RCC 7860 (cell line): ENCODE measurements around the gene ACSS1.

ENCODE experiments used
- DNase-seq: peaks from one replicate; pipeline ENCODE4 v3.0.0-alpha.2; 2015; ENCODE audit warnings: low spot score
- FAIRE-seq: peaks from 2 replicates; lab custom pipeline; 2012; peaks lifted over from hg19 to GRCh38; lab: Jason Lieb, UNC

The ACSS1 gene

DNA sequence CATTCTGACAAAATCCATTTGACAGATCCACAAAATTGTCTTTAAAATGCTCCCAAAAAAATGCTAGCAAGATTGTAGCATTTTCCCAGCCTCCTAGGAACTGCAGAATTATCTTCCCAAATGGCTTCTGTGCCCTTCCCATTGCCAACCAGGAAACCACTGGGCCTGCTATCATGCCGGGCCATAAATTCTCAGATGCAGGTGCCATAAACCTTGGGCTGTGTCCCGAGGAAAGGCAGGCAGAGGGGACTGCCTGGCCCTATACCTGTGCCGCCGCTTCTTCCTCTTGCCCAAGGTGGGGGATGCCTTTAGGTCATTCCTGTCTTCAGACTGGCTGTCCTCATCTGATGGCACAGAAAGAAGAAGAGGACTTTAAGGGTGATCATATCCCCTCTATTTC lies 21.2 kb upstream of the ACSS1 start:
- FAIRE-seq = no peak
- no peak for DNase-seq

DNA sequence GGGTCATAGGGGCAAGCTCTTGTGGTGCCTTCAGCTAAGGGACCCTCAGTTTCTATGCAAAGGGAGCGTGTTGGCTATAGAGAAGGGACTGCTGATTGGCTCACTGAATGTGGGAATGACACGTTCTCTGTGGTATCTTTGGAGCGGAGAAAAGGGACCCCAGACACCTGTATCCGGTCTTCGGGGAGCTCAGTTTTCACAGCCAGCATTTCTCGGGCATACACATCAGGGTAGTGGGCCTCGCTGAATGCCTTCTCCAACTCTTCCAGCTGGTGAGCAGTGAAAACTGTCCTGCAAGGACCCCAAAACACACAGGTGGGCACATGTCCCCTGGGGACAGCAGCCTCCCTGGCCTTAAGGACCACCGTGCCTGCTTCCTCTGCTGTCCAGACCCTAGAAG lies 20.7 kb upstream of the ACSS1 start:
- no peak for FAIRE-seq
- no peak for DNase-seq

DNA sequence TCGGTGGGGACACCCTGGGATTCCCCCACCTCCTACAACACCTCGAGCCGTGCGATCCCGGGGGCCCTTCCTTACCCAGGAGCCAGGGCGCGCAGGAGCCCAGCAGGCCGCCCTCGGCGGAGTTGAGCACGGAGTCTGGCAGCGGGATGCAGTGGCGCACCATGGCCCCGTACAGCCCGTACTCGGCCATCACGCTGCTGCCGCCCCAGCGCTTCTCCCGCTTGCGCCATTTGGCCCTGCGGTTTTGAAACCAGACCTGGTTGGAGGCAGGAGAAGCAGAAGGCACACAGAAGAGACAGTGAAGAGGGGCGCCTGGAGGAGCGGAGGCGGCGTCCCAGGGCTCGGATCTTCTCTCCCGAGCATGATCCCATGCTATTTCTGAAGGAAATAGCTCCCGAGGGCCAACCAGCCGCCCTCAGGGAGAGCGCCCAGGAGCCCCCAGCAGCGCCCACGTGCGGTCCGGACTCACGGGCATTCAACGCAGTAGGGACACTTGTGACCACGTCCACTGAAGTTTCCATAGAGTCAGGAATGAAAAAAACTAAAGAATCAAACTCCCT lies 19.8 kb upstream of the ACSS1 start:
- no peak for DNase-seq

DNA sequence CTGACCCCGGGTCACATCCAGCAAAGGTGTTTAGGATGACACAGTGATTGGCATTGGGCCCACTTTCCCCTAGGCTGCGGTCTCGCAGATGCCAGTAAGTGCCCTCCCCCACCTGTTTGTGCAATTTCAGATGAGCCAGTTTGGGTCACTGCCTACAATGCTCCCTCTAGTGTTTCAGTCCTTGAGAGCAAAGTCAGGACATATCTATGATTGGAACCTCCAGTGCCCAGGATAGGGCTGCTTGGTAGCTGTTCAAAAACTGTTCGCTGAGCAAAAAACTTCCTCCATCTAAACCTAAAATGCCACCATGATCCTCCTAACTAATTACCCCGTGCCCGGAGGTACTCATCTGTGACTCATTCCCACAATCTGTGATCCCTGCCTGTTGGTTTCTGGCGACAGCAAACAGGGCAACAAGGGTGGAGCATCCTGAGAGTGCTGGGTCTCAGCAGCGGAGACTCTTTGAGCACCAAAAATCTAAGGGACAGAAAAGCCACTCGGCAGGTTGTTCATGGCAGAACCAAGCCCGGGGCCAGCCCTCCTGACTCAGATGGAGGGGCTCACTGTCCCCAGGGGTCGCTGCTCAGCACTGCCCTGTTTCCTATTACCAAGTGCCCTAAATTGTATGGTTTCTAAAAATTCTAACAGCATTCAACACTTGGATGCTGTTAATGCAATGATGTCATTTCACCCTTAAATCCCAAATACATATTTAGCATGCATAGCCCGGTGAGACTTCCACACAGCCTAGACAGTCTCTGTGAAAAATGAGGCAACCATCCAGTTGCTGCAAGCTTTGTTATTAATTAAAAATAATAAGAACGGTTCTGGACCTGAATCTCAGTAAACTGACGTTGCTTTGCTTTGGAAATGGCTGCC lies 19.0 kb upstream of the ACSS1 start:
- no peak for FAIRE-seq
- no peak for DNase-seq

More for the DNA sequence above, 19.8 kb upstream of the ACSS1 start:
- no peak for FAIRE-seq

DNA sequence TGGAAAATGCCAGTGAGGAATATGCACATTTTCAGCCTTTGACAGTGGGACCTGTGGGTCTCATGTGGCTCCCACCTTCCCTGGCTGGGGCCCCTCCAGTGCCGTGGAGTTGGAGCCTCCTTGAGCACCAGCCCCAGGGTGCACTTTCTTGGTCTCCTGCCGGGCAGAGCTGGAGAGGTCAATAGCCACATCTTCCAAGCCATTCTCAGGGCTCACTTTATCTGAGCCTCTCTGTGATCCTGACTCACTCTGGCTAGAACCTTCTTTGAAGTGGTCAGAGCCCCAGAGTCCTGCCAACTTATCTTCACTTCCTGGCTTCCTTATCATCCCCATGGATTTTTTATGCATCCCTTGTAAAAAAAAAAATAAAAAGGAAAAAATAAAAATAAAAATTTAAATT lies 18.3 kb upstream of the ACSS1 start:
- DNase-seq = no peak
- FAIRE-seq = no peak

DNA sequence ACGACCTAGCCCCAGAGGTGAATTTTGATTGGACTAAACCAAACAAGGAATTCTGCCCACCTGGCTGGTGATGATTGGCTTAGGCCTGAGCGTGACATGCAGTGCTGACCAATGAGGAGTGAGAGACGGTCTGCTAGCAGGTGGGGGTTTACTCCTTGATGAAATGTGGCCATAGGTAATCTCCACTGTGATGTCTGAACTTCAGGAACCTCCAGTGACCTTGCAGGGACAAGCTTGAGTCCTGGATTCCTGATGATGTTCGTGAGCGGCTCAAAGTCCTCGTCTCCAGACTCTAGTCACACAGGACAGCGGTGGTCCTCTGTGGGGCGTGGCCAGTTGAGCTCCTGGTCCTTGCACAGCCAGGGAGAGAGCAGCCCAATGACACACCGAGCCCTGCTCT lies 15.6 kb upstream of the ACSS1 start:
- DNase-seq = no peak

DNA sequence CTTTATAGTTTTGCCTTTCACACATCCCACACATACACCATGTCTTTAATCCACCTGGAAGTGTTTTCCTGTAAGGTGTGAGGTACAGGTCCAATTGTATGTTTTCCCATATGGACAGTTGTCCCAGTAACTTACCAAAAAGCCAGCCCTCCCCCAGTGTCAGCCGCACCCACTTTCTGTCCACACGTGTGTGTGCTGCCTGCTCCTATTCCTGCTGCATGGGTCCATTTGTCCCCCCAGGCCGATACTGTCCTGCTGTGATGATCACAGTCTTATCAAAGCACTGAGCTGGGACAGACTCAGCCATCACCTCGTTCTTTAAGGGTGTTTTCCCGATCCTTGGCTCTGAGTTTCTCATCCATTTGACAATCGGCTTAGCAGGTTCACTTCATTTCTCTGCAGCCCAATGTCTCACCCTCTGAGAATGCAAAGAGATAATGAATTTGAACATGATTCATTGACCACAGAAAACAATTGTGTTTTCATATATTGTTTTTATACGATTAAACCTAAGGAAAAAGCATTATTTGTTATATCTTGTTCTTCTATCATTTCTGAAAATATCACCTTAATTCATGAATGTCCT lies 14.4 kb upstream of the ACSS1 start:
- no peak for FAIRE-seq

More for the DNA sequence above, 15.6 kb upstream of the ACSS1 start:
- no peak for FAIRE-seq

DNA sequence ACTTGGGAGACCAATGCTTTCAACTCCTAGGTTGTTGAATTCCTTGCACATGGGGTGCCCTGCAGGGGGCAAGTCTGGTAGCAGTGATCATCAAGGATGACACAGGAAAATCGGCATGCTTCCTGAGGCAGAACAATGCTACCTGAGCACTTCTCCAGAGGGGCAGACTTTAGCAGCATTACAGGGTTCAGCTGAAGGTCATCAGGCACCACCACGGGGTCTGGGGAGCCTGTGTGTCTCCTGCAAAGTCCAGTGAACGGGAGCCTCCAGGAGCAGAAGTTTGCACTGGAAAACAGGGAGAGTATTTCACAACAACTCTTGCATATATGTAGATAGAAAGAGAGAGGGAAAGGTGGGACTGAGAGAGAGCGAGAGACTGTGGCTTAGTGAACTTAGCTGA lies 13.8 kb upstream of the ACSS1 start:
- FAIRE-seq (no peak), DNase-seq (no peak)

More for the DNA sequence above, 14.4 kb upstream of the ACSS1 start:
- DNase-seq = no peak

DNA sequence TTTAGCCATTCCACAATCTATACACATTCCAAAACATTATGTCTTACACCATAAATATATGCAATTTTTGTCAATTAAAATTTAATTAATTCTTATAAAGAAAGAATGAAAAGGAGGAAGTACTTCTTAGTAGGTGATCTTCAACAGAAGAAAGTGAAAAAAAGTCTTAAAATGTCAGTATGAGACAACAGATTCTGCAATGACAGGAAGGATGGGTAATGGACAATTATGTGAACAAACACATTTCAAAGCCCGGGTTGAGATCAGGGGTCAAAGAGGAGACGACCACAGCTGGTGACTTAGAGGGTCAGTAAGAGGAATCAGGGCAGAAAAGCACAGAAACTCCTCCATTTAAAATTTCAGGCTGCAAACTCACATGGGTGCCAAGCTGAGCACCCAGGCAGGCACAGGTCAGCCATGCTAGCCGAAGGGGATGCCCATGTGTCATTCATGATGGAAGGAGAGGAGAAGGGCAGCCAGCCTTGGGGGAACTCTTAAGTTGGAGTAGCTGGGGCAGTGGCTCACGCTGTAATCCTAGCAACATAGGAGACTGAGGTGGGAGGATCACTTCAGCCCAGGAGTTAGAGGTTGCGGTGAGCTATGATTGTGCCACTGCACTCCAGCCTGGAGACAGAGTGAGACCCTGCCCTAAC lies 13.0 kb upstream of the ACSS1 start:
- no peak for FAIRE-seq

DNA sequence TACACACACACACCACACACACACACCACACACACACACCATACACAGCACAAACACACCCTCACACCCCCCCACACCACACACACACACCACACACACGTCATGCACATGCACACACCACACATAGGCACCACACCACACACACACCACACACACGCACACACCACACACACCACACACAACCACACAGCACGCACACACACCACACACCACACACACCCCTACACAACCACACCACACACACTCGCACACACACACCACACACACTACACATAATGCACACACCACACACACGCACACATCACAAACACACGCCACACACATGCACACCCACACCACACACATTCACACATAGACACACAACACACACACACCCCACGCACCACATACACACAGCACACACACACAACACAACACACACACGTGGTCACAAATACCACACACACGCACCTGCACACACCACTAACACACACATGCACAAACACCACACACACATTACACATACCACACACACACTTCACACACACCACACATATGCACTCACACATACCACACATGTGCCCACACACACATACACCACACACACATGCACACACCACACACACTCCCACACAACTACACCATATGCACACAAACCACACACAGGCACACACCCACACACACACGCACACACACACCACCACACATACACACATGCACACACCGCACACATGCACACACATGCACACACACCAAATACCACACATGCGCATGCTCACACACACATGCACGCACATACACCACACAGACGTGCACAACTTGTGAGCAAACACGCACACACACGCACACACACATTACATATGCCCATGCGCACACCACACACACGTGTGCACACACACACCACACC lies 9.4 kb upstream of the ACSS1 start:
- no peak for FAIRE-seq
- no peak for DNase-seq

More for the DNA sequence above, 13.0 kb upstream of the ACSS1 start:
- DNase-seq = no peak

DNA sequence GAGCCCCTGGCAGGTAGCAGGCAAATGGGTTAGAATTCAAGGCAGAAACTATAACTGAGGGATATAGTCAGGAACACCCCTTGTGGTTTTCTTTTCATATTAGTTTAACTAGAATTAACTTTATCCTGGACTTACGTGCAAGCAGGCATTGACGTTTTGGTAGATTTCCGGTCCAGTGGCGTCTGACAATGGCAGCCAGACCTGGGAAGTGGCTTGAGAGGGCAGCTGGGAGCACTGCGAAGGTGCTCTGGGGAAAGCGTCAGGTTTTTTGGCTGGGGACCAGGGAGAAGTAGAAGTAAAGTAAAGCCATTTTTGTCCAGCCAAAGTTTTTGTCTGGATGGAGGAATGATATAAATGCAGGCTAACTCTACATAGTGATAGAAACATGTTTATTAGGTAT lies 8.4 kb upstream of the ACSS1 start:
- no peak for FAIRE-seq

DNA sequence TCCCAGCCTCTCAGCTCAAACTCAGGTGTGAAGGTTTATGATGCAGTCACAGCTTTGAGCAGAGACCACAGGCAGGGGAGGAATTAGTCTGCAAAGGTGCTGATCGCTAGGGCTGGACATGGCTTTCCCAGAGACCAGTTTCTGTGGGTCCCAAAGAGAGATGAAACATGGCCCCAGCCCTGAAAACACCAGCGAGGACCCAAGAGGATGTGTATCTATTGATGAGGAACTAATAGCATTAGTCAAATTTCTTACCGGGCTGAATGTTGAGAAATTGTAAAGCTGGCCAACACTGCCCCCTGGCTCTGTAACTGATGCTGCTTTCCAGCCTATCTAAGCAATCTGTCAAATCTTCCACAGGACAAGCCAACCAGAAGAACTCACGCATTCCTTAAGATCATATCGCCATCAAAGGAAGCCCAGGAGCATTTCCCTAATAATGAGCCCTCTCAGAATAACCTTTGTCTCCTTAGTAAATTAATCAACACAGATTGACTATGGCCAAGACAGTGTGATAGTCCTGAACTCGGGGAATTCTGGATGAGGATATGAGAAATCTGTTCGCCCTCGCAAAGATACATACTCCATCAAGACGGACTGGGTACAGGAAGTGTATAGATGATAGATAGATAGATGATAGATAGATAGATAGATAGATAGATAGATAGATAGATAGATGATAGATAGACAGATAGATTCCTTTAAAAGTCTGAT lies 7.8 kb upstream of the ACSS1 start:
- DNase-seq (no peak), FAIRE-seq (no peak)

More for the DNA sequence above, 8.4 kb upstream of the ACSS1 start:
- no peak for DNase-seq

DNA sequence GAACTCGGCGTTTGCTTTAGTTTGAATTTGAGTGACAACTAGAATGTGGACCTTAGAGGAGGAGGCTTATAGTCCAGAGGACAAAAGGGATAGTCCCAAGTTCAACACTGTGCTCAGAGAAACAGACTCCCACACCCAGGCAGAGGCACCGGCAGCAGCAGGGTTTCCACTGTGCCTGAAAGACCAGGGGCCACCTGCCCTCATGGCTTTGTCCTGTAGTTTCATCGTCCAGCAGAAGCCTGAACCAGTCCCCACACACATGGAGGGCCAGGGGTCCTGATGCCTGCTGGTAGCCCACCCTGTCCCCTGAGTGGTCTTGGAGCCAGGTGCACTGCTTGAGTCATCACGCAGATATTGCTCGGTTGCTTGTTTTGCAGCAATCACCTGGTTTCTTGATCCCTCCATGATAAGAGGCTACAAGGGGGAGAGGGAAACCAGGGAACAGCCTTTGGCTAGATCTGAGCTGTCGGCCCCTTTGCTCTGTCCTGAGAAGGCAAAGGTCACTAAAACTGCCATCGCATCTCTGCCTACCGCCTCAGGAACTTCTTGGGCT lies 7.2 kb upstream of the ACSS1 start:
- FAIRE-seq (no peak), DNase-seq (no peak)

DNA sequence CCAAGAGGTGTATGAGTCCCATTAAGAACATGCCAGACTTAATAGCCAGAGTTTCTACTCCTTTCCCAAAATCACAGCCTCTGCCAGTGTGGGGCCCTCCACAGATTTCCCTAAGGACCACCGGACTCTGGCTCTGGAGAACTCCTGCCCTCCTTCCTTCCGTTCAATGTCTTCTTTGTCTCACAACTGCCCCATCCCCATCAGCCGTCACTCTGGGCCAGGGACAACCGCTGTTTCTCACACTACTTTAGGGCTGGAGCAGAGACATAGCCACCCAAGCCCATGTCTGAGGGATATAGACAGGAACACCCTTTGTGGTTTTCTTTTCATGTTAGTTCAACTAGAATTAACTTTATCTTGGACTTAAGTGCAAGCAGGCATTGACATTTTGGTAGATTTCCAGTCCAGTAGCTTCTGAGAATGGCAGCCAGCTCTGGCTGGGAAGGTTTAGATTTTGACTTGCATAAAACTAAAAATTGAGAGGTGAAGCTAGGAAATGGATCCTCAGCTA lies 6.7 kb upstream of the ACSS1 start:
- FAIRE-seq (no peak), DNase-seq (no peak)

DNA sequence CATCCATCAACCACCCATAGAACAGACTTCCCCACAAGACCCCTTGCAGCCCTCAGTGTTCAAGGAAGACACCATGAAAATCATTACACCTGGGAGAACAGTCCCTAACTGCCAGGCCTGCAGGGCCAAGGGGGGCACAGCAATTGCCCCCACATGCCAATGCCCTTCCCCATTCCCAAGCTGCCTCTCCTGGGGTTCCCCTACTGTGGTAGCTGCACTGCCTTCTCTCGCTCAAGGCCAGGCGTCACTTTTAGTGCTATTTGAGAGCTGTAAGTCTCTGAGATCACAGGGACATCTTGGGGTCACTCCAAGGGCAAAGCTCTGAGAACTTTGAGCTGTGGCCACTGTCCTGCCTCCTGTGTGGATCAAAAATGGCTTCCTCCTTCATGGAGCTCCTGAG lies 6.0 kb upstream of the ACSS1 start:
- FAIRE-seq (no peak), DNase-seq (no peak)

DNA sequence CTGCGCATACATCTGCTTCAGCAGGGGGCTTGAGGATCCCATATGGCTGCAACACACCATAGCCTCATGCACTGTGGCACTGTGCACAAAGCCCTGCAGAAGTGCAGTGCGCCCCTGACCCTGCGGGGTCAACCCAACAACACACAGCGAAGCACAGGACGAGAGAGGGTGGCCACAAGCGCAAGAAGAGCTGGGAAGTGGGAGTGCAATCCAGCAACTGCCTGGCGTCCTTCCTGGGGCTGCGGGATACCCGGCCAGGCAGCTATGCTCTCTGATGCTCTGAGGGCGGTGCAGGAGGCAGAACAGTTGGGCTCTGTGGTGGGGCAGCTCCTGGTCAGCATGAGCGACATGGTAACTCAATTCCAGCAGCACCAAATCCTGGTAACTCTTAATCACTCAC lies 5.6 kb upstream of the ACSS1 start:
- DNase-seq (no peak), FAIRE-seq (no peak)

DNA sequence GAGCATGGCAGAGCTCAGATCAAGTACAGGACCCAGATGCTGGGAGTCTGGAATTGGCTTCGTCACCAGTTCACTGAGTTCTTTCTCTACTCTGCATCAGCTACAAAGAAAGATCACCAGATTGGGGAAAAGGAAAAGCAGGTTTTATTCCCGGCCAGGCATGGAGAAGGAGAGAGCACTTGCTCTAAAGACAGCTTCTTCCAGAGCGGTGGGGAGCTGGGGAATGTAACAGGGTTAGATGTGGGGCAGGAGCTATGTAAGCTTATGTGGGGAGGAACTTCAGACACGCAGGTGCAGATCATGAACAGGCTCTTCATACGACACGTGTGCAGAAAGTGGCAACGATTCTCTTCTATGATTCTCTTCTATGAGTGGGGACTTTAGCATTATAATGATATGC lies 4.9 kb upstream of the ACSS1 start:
- DNase-seq = no peak
- FAIRE-seq = no peak

DNA sequence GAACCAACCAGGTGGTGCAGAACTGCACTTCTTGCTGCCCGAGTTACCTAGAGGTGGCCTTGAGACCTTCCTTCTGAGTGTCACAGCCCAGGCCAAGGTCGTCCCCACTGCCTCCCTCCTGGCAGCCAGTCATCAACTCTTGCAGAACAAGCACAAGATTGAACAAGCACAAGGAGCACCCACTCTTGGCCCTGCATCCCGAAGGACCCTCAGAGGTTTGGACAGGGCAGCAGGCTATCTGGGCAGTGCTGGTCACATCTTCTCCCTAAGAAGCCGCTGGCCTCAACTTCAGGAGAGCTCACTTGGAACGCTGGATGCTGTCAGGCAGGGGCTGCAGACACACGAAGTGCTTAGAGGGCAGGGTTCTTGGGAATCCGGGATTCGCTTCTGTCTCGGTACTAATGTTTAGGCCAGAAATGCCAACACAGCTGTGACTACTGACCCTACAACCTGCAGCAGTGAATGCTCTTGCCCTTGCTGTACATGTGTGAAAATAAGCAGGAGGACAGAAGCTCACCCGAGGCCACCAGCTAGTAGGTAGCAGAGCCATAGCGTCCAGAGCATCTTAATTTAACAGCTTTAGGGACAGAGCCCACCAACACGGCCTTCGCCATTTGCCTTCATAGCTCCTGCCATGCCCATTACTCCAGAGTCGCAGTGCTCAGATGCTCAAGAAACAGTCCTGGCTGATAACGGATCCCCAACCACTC lies 4.0 kb upstream of the ACSS1 start:
- DNase-seq (no peak), FAIRE-seq (no peak)
